PFSK-1 (cell line): ENCODE results near the gene PGBD2.

Experiments
- POLR2AphosphoS5 ChIP-seq: IDR thresholded peaks from 2 replicates; pipeline ENCODE4 v1.6.1; 2012; ENCODE audit warnings: low read depth, mild to moderate bottlenecking, control low read depth, low read length, moderate library complexity
- TAF1 ChIP-seq: IDR thresholded peaks from 2 replicates; pipeline ENCODE4 v1.6.1; 2012; ENCODE audit warnings: low read length, control low read depth, borderline replicate concordance; ENCODE audit not compliant: insufficient read depth

DNA sequence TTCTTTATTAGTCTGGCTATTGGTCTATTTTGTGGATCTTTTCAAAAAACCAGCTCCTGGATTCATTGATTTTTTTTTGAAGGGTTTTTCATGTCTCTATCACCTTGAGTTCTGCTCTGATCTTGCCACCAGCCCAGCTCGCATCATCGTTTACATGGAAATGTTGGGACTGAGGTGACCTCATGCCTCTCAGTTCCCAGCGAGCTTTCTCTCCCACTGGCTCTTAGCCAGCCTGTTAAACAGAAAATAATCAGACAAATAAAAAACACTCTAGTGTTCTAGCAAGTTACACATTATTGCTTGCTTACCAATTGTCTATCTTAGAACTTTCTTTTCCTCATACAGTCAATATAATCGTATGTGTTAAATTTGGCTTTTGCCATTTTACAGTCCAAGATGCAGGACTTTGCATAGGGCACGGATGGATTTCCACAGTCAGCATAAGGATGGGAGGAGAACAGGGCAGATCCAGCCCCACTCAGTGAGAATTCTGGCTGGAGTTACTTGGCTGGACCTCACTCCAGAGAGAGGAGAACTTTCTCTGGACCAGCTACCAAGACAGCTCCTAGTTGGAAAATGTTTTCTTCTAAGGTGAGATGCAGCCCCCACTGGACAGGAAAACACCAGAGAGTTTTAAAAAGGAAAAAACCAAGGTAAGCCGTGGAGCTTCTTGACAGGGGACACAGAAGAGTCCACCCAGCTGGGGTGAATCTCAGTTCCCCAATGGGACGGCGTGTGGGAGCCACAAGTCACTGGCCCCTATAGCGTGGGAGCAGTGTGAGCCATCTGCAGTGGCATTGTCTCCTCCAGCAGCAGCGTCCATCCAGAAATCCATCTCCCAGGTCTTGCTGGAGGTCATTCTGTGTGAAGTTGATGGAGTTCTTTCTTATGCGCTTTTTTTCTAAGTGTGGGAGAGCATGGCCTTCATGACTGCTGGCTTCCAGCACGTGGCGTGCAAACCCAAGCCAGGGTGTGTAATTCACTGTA lies 17.6 kb downstream of the PGBD2 start:
- TF ChIP-seq TAF1 (no peak), POLR2AphosphoS5 (no peak)
